Vagina (tissue), 2 donors: ENCODE data around the gene EHD1.

Experiments used
- POLR2A ChIP-seq, 2 donors: fragments of 450-650 bp; IDR thresholded peaks; one replicate each; pipeline ENCODE4 v1.6.1; 2017; ENCODE audit warnings: antibody characterized with exemption in 2 of 2, mild to moderate bottlenecking in 2 of 2, moderate library complexity in 2 of 2
- TF ChIP-seq, protein P1 (sequence below), 3 experiments: fragments of 450-650 bp in 2 of 3; fragments of 200-600 bp in 1 of 3; sonication (generic) in 1 of 3; IDR thresholded peaks; one replicate each; pipeline ENCODE4 v1.5.1; 2017 to 2019; ENCODE audit warnings: antibody characterized with exemption in 3 of 3, mild to moderate bottlenecking in 2 of 3, moderate library complexity in 2 of 3

DNA sequence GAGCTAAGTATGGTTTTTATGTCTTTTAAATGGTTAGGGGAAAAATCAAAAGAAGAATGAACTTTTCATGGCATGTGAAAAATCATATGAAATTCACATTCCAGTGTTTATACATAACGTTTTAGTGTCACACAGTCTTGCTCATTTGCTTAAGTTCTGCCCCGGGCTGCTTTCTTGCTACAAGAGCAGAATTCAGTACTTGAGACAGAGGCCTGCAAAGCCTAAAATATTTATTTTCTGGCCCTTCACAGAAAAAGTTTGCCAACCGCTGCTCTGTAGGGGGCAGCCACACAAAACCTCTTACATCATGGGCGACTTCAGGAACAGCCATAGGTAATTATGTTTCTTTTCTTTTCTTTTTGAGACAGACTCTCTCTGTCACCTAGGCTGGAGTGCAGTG, 39.6 kb upstream of the EHD1 start:
- TF ChIP-seq, protein P1, sequence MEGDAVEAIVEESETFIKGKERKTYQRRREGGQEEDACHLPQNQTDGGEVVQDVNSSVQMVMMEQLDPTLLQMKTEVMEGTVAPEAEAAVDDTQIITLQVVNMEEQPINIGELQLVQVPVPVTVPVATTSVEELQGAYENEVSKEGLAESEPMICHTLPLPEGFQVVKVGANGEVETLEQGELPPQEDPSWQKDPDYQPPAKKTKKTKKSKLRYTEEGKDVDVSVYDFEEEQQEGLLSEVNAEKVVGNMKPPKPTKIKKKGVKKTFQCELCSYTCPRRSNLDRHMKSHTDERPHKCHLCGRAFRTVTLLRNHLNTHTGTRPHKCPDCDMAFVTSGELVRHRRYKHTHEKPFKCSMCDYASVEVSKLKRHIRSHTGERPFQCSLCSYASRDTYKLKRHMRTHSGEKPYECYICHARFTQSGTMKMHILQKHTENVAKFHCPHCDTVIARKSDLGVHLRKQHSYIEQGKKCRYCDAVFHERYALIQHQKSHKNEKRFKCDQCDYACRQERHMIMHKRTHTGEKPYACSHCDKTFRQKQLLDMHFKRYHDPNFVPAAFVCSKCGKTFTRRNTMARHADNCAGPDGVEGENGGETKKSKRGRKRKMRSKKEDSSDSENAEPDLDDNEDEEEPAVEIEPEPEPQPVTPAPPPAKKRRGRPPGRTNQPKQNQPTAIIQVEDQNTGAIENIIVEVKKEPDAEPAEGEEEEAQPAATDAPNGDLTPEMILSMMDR (IDR thresholded peaks at IDR 0.05): no peak
- TF ChIP-seq POLR2A (IDR thresholded peaks at IDR 0.05): no peak
